ENCODE data around the gene MARCHF5. TPM values are rescaled to one million over a fixed set of nuclear protein-coding genes. Genes with fewer than 3 reads are reported as not detected.

MARCHF5 gene
- total RNA-seq, 1 experiment from 2014 or later = 17.6 TPM

GRCh38 chr10:92385831-92386230, 94.9 kb downstream of the MARCHF5 start:
- no peak overlapping the region for H3K27ac Mint-ChIP-seq
- no peaks in the 10 kb centered on the region; the same call in 1 of the 2 replicates for H3K4me1 ChIP-seq (ENCODE audit: insufficient read depth, low read length)

More at GRCh38 chr10:92385831-92386230, 94.9 kb downstream of the MARCHF5 start:
- no peak overlapping the region for H2AFZ ChIP-seq (ENCODE audit: low read length)
- Mint-ChIP-seq H3K4me3 (no peak overlapping the region), H3K4me1 (peaks cover 20 to 27% of the 10 kb centered on the region in 2 experiments), H3K9me3 (no peaks in the 10 kb centered on the region), H3K27me3 (ENCODE audit: low read depth) (peaks cover 1% of the 10 kb centered on the region; the same call in 1 of the 2 replicates), H3K36me3 (ENCODE audit: insufficient read depth in 1 of 3, low read depth in 3 of 3) (no peaks in the 10 kb centered on the region; a peak in 1 of 7 replicates)
- no peak overlapping the region for H4K91ac ChIP-seq (ENCODE audit: insufficient read length, low read depth, low read length)
- no peak overlapping the region for H2BK15ac ChIP-seq (ENCODE audit: low read depth, low read length)
- H3K27ac ChIP-seq (ENCODE audit: insufficient read length, low read depth, low read length) = no peak overlapping the region
- WGBS (ENCODE audit: extremely low coverage, insufficient read length, low lambda C conversion rate) = no CpG with 5 or more reads among the region's 2 CpGs
- H3T11ph ChIP-seq (ENCODE audit: low read length) = no peak overlapping the region
- no peak overlapping the region for H4K8ac ChIP-seq (replicated peaks; ENCODE audit: insufficient read length, low read depth, low read length)
- no peaks in the 10 kb centered on the region for H3K79me1 ChIP-seq (ENCODE audit: insufficient read depth, low read depth, low read length, poor library complexity, severe bottlenecking)
- H3K9ac ChIP-seq (ENCODE audit: extremely low read depth, insufficient read length, low read length) = no peak overlapping the region
- no peak overlapping the region for H2BK120ac ChIP-seq (ENCODE audit: low read depth, low read length, poor library complexity, severe bottlenecking)
- no peak overlapping the region for H2BK5ac ChIP-seq (ENCODE audit: insufficient read length, low read length)
- no peak overlapping the region for H3K14ac ChIP-seq (ENCODE audit: insufficient read depth, low read length)
- no peak overlapping the region for H3K23ac ChIP-seq (ENCODE audit: insufficient read length, low read depth, low read length)
- no peak overlapping the region for H3K56ac ChIP-seq (ENCODE audit: insufficient read length, low read depth, low read length)
- no peak overlapping the region for H4K5ac ChIP-seq (ENCODE audit: insufficient read length, low read depth, low read length)
- no peaks in the 10 kb centered on the region for H3K9me3 ChIP-seq (ENCODE audit: control insufficient read depth, low read depth, low read length)
- no peaks in the 10 kb centered on the region for H3K27me3 ChIP-seq (ENCODE audit: insufficient read depth, low read length)
- DNase-seq = no peak
- H2BK12ac ChIP-seq (ENCODE audit: insufficient read length, low read depth, low read length) = no peak overlapping the region
- no peak overlapping the region for H3K4ac ChIP-seq (ENCODE audit: low read depth, low read length)
- no peak for TF ChIP-seq CTCF (conservative IDR thresholded peaks at IDR 0.05)
- H3K79me2 ChIP-seq (ENCODE audit: insufficient read depth, low read length) = no peaks in the 10 kb centered on the region
- no peak overlapping the region for H3K18ac ChIP-seq (ENCODE audit: insufficient read length, low read depth, low read length)
- H4K20me1 ChIP-seq (ENCODE audit: control insufficient read depth, insufficient read depth, insufficient read length) = peaks cover 3% of the 10 kb centered on the region
- no peak overlapping the region for H2AK5ac ChIP-seq (ENCODE audit: insufficient read length, low read length)
- no peak overlapping the region for H3K4me2 ChIP-seq (ENCODE audit: insufficient read depth, insufficient read length, low read length)
- H3K23me2 ChIP-seq (ENCODE audit: insufficient read length, low read depth, low read length, poor library complexity, severe bottlenecking) = no peaks in the 10 kb centered on the region
- no peak overlapping the region for H2BK20ac ChIP-seq (ENCODE audit: low read depth, low read length, poor library complexity, severe bottlenecking)

All from H9 (cell line).